HuH-7 (cell line): ENCODE results near the gene PIMREG.

Source experiments
- DNase-seq: peaks from one replicate; pipeline ENCODE4 v3.0.0; 2011; ENCODE audit warnings: low spot score

The PIMREG gene

DNA sequence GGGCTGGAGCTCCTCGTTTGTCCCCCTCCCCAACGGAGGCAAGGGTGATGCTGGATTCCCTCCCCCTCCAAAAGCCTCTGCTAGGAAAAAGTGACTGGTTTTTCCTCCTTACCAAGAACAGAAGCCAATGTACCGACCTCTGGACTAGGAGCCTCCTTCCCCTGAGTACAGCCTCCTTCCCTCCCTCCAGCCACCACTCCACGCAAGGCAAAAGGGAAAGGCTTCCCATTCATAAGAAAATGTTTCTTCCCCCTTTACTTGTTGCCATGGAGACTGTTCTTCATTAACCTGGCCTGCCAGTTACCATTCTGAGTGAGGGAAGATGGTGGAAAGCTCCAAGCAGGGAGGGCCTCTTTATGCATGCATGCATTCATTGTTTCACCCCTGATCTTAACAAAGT is 4.3 kb upstream of the PIMREG start:
- DNase-seq, result no peak

- no peak for DNase-seq
Observed at GRCh38 chr17:6442775-6443174, 1.5 kb upstream of the PIMREG start.

- DNase-seq, result no peak
Observed at GRCh38 chr17:6444571-6445335, 498 bp downstream of the PIMREG start.

DNA sequence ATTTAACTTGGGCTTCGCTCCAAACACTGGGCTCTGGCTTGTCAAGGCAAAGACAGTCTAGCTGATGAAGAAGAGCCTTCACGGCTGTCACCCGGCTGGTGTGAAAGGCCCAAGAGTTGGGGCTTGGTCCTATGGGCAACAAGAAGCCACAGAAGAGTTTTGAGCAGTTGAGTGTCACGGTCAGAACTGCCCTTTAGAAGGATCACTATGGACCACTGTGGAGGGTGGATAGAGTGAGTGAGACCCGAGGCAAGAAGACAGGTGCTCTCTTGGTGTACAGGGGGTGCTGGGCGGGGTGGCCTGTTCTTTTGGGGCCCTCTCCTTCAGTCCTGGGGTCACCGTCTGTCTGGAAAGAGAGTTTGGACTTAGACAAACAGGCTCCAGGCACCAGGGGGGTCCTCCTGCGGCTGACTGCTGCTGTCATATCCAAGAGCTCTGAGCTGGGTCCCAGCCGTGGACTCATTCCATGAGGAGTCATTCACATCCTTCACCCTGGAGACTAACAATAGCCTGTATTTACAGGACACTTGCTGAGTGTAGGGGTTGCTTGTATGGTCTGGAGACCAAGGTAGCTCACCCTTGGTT is 2.4 kb downstream of the PIMREG start:
- DNase-seq, result no peak

DNA sequence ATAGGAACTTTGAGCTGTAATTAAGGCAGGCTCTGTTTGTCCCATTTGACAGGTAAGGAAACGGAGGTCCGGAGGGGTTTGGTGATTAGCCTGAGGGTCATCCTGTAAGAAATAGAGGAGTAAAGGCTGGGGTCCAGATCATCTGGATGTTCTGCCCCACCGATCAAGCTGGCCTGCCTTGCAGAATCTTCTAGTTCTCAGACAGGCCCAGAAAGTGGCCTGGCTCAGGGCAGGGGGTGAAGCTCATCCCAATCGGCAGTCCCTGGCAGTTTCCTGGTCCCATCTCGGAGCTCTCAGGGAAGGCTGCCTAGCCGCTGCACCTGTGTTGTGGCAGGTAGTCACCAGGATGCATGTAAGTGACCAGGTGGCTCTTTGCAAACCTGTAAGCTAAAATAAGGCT is 4.2 kb downstream of the PIMREG start:
- no peak for DNase-seq

- DNase-seq, result no peak
Observed at GRCh38 chr17:6449307-6449706, 5.1 kb downstream of the PIMREG start.

DNA sequence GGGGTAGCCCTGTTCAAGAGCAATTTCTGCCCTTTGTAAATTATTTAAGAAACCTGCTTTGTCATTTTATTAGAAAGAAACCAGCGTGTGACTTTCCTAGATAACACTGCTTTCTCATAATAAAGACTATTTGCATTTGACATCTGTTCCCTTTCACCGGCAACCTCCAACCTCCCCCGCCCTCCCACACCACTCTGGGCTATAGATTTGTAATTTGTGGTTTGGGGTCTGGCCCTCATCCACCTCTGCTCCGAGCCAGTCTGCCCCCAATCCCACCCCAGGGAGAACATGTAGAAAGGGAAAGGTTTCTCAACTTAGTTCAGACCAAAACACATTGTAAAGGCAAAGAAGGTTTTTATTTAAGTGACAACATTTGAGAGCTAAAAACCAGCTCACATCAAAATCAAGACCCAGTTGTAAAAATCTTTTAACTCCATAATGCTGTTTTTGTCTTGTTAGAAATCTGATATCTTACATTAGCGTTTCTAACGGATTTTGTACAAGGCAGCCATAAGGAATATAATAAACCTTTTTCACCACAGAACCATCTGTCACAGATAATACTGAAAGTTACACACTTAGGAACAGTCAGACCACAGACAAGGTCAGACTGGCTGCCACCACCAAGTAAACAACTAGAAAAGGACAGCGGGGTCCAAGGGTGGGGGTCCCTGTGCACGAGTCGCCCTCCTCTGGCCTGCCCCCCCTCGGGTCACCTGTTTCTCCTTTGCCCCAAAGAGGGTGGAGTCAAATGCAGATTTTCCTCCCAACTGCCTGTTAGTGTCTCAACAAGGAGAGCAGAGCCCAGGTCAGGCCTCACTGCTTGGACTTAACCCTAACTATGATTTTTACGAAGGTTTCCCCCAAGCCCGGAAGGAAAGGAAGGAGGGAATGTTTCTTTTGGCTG is 6.9 kb downstream of the PIMREG start:
- DNase-seq, result no peak

DNA sequence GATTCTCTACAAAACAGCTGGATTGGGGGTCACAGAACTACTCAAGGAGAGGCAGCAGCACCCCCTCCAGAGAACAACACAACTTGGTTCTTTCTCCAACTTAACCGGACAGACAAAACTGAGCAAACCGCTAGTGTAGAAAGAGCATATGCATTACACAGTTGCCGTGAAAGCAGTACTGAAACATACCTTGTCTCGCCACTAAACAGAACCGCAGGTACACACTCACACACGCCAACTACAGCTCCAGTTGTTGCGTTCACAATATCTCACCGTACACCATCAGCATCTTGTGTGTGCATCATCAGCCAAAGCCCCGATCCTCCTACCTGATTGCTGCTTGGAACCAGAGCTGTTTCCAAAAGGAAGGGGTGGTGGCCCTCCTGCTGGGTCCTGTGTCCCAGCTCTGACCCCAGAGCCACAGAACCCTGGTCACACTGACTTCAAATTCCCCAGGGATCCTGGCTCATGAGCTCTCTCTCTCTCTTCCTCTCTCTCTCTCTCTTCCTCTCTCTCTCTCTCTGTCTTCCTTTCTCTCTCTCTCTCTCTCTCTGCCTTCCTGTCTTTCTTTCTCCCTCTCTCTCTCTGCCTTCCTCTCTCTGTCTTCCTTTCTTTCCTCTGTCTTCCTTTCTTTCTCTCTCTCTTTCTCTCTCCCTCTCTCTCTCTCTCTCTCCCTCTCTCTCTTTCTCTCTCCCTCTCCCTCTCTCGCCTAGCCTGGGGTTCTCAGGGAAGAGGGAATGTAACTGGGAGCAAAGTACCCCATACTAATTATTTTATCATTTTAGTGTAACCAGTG is 8.4 kb downstream of the PIMREG start:
- no peak for DNase-seq

GRCh38 chr17:6453279-6454024 is 9.2 kb downstream of the PIMREG start:
- no peak for DNase-seq

DNA sequence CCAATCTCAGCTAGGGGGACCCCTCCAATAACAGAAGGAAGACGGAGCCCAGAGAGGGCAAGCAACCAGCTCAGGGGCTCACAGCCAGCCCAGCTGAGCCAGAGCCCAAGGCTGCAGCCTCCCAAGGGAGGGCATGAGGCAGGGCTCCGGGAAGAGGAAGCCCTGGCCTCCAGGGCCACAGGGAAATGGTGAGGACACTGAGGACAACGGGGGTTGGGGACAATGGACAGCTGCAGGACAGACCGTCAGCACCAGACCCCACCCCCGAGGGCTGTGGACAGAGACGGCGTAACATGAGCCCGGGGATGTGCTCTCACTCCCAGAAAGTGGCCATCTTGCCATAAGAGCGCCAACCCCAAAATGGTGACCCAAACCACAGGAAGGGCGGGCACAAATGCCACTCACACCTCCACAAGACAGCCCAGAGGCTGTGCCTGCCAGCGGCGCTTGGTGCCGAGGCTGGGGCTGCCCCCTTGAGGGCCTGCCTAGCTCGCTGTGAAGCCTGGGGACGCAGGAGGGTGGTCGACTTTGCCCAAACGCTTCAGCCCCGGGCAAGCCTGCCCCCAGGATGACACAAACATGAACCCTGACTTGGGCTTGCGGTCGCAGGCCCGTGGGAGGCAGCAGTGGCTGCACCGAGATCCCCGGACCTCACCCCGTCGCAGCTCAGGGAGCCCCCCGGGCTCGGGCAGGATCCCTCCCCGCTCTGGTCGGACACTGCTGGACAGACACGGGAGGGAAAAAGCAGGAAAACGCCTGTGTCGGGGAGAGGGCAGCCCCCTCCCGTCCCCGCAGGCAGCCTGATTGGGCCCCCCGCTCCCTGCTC is 10.5 kb downstream of the PIMREG start:
- DNase-seq, result no peak

DNA sequence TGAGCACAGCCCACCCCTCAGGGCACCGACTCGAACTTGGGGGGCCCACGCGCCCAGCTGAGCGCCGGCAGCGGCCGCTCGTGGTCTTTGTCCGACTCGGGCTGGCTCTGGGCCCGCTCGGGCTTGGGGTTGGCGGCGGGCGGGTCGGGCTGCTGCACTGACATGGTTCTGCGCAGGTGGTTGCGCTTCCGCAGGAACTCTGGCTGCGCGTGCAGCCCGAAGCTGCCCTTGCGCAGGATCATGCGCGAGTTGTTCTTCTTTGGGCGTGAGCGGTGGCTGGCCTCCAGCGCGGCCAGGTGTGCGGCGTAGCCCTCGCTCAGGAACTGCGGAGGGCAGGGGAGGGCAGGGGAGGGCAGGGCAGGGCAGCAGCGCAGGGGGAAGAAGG is 11.1 kb downstream of the PIMREG start:
- DNase-seq, result no peak

DNA sequence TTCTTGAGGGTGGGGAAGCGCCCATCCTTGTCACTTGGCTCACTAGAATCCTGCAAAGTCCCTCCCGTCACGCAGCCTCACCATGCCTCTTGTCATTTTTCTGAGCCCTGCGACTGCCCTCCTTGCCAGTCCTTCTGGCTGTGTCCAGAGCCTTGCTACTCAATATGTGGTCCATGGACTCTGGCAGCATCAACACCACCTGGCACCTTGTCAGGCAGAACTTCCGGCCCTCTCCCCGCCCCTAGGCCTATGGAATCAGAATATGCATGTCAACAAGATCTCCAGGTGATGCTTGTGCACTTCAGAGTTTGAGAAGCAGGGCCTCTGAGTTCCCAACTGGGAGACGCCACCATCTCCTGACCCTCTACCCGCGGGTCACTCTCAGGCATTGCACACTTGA is 12.1 kb downstream of the PIMREG start:
- DNase-seq, result no peak

DNA sequence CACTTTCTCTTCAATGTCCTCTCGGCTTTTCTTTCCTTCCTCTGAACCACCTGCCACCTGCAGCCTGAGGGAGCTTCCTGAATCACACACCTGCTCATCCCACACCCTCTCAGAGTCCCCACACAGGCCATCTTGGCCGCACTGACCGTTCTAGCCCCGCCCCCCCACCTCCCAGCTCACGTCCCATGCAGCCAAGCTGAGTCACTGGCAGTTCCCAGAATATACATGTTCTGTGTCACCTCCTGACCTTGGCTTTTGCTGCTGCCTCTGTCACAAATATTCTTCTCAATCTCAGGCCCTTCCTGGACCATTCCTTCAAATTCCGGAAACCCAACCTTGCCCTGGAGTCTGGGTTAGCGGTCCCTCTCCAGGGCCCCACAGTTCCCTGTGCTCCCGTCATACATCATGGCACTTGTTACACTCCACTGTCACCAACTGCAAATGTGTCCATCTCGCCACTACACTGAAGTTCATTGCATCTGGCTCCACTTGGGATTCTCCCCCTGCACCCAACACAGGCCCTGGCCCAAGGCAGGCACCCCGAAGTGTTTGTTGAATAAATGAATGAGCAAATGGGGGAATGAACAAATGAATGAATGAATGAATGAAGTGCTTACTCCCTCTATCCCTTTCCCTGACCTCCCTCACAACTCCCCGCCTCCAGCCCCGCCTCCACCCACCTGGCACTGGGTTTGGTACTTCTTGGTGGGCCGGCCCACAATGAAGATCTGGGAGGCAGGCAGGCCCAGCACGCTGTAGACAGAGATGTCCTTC is 12.8 kb downstream of the PIMREG start:
- no peak for DNase-seq

GRCh38 chr17:6457688-6458459 is 13.6 kb downstream of the PIMREG start:
- DNase-seq, result no peak

DNA sequence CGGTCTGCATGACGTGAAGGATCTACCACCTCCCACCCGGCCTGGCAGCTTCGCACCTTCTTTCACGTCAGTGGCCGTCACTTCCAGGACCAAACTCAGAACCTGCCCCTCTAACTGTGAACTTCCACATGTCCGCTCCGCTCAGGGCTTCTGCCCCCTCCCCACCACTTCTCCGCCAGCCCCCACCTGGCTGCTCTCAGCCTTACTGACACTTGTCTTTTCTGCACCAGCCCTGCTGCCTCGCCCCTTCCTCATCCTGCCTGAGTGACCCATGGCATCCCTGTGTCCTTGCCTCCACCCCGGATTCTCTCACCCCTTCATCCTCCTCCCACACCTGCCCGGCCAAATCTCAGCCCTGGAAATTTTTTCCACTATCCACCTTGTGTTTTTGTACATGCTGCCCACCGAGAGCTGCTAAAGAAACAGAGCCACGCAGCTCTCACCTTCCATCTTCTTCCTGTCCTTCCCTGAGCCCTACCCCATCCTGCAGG is 14.2 kb downstream of the PIMREG start:
- DNase-seq, result no peak

DNA sequence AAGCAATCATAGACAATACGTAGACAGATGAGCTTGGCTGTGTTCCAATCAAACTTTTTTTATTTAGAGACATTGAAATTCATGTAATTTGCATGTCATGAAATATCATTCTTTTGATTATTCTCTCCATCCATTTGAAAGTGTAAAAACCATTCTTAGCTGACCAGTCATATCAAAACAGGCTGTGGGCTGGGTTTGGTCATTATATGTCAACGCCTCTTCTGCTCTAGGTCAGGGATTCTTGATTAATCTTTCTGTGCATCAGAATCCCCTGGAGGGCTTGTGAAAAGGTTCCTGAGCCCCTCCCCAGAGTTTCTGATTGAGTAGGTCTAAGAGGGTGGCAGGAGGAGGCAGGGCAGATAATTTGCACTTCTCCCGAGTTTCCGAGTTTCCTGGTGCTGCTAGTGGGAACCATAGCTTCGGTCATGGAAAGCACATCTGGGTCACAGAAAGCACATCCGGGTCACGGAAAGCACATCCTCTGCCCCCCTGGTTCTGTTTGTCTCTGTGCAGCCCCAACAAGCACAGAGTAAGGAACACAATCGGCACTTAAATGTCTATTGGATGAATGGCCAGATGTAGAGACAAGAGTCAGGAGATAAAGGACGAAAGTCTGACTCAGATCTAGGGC is 16.4 kb downstream of the PIMREG start:
- DNase-seq, result no peak

DNA sequence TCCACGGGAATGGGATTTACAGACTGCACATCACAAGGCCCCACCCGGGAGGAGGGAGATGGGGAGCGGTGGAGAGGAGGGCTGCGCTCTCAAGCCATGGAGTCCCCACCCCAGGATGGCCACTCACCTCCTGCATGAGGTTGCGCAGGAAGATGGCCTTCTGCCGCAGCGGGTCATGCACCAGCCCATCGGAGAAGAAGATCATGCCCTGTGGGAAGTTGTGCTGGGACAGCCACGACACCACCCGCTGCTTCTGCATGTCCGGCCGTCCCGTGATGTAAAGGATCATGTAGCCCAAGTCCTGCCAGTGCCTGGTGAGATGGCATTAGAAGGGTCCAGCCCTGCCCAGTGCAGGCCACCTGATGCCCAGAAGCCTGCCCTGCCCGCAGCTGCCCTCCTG is 17.0 kb downstream of the PIMREG start:
- DNase-seq, result no peak

DNA sequence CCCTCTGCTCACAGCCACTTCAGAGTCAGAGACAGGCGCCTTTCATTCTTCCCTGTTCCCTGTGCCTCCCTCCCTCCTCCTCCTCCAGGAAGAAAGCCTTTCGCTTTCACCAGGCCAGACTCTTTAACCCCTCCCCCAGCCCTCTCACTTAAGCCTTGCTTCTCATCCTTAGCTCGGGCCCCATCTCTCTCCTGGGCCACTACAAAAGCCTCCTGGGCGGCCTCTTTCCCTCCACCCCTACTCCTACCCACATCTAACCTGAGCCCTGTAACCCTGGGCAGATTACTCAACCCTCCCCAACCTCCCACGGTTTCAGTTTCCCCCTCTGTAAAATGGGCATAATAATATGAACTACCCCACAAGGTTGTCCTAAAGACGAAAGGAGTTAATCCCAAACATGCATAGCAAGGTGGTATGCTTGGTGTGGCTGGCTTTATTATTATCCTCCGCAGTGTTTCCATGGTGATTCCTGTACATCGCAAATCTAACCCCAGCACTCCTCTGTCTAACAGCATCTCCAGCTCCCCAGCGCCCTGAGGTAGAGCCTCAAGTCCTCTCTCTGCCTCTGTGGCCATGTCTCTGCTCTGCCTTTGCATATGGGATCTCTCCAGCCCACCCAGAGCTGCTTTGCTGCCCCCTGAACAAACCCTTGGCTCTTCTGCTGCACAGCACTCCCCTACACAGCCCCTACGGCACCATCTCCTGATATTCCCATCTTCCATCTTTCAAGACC is 17.7 kb downstream of the PIMREG start:
- no peak for DNase-seq
